ENCODE data around the gene ERBIN. TPM values are rescaled to one million over a fixed set of nuclear protein-coding genes. Genes with fewer than 3 reads are reported as not detected.
"Not testable (repeated sequence)": the region's sequence is repeated elsewhere in the genome, so short reads cannot be mapped to it uniquely, and the experiment has no call there.

ERBIN gene
- polyA plus RNA-seq = 10 to 100 TPM in 2 of 3 donors, 1 to 10 TPM in 1; 9.6 to 17.4 (median 13.9) TPM

- WGBS, 3 donors = 0 to 1% (median 1%) methylated on average over 36 to 45 of the region's 45 CpGs
- H3K27ac ChIP-seq (ENCODE audit: low read depth, low read length) = peak within 1 kb of the TSS; percentile 99
Measured at GRCh38 chr5:65926276-65926783, at the start of gene ERBIN. ERBIN (plus strand) TSS chr5:65926575; CDS start chr5:65992719, 66,144 bp downstream.

- 56 to 89% (median 63%) methylated on average over 4 of the region's 4 CpGs for WGBS, 3 donors
- no peak overlapping the region for H3K27ac ChIP-seq (ENCODE audit: low read depth, low read length)
Measured at GRCh38 chr5:65876970-65877369, 49.4 kb upstream of the ERBIN start.

- whole genome bisulfite sequencing, 3 donors = 91 to 95% (median 93%) methylated on average over 8 of the region's 8 CpGs
- H3K27ac ChIP-seq (ENCODE audit: low read depth, low read length) = not testable (repeated sequence)
Measured at GRCh38 chr5:65879668-65880256, 46.6 kb upstream of the ERBIN start.

- WGBS, 3 donors = 45 to 58% (median 47%) methylated on average over 3 of the region's 3 CpGs
- no peak overlapping the region for H3K27ac ChIP-seq (ENCODE audit: low read depth, low read length)
Measured at GRCh38 chr5:65880496-65881072, 45.8 kb upstream of the ERBIN start.

GRCh38 chr5:65882278-65882677 is 44.1 kb upstream of the ERBIN start:
- WGBS, 3 donors = 93 to 98% (median 94%) methylated on average over 2 of the region's 2 CpGs
- H3K27ac ChIP-seq (ENCODE audit: low read depth, low read length) = no peak overlapping the region

- 91 to 94% (median 94%) methylated on average over 4 of the region's 4 CpGs for WGBS, 3 donors
- no peak overlapping the region for H3K27ac ChIP-seq (ENCODE audit: low read depth, low read length)
Measured at GRCh38 chr5:65883461-65883860, 42.9 kb upstream of the ERBIN start.

GRCh38 chr5:65886387-65886786 is 40.0 kb upstream of the ERBIN start:
- WGBS, 3 donors = 61 to 80% (median 77%) methylated on average over 7 of the region's 7 CpGs
- no peak overlapping the region for H3K27ac ChIP-seq (ENCODE audit: low read depth, low read length)

GRCh38 chr5:65892024-65892423 is 34.4 kb upstream of the ERBIN start:
- H3K27ac ChIP-seq (ENCODE audit: low read depth, low read length) = not testable (repeated sequence)
- 92 to 95% (median 94%) methylated on average over 2 of the region's 2 CpGs for WGBS, 3 donors

- H3K27ac ChIP-seq (ENCODE audit: low read depth, low read length) = no peak overlapping the region
- WGBS, 3 donors = 28 to 77% (median 76%) methylated on average over 1 of the region's 1 CpG
Measured at GRCh38 chr5:65892801-65893200, 33.6 kb upstream of the ERBIN start.

GRCh38 chr5:65893749-65894430 is 32.5 kb upstream of the ERBIN start:
- no peak overlapping the region for H3K27ac ChIP-seq (ENCODE audit: low read depth, low read length)
- WGBS, 3 donors = 81 to 90% (median 85%) methylated on average over 9 of the region's 9 CpGs

GRCh38 chr5:65895891-65896290 is 30.5 kb upstream of the ERBIN start:
- 89 to 91% (median 89%) methylated on average over 3 of the region's 3 CpGs for WGBS, 3 donors
- H3K27ac ChIP-seq (ENCODE audit: low read depth, low read length) = no peak overlapping the region

- 81 to 98% (median 84%) methylated on average over 2 of the region's 2 CpGs for WGBS, 3 donors
- H3K27ac ChIP-seq (ENCODE audit: low read depth, low read length) = no peak overlapping the region
Measured at GRCh38 chr5:65900746-65901145, 25.6 kb upstream of the ERBIN start.

- no peak overlapping the region for H3K27ac ChIP-seq (ENCODE audit: low read depth, low read length)
- 91 to 95% (median 94%) methylated on average over 4 of the region's 4 CpGs for WGBS, 3 donors
Measured at GRCh38 chr5:65902104-65902503, 24.3 kb upstream of the ERBIN start.

GRCh38 chr5:65903581-65903980 is 22.8 kb upstream of the ERBIN start:
- no peak overlapping the region for H3K27ac ChIP-seq (ENCODE audit: low read depth, low read length)
- 81 to 92% (median 89%) methylated on average over 1 of the region's 1 CpG for WGBS, 3 donors

- H3K27ac ChIP-seq (ENCODE audit: low read depth, low read length) = no peak overlapping the region
Measured at GRCh38 chr5:65906256-65906655, 20.1 kb upstream of the ERBIN start.

GRCh38 chr5:65907135-65907534 is 19.2 kb upstream of the ERBIN start:
- H3K27ac ChIP-seq (ENCODE audit: low read depth, low read length) = no peak overlapping the region
- 70 to 85% (median 72%) methylated on average over 2 of the region's 2 CpGs for WGBS, 3 donors

GRCh38 chr5:65910711-65911110 is 15.7 kb upstream of the ERBIN start:
- WGBS, 3 donors = 43 to 64% (median 43%) methylated on average over 3 of the region's 3 CpGs
- H3K27ac ChIP-seq (ENCODE audit: low read depth, low read length) = no peak overlapping the region

GRCh38 chr5:65912311-65912710 is 14.1 kb upstream of the ERBIN start:
- no peak overlapping the region for H3K27ac ChIP-seq (ENCODE audit: low read depth, low read length)
- 93 to 100% (median 99%) methylated on average over 3 of the region's 3 CpGs for WGBS, 3 donors

- H3K27ac ChIP-seq (ENCODE audit: low read depth, low read length) = no peak overlapping the region
- 43 to 69% (median 65%) methylated on average over 3 of the region's 3 CpGs for WGBS, 3 donors
Measured at GRCh38 chr5:65913519-65913918, 12.9 kb upstream of the ERBIN start.
